GM12878 (cell line): ENCODE data around the gene C17orf113. TPM values are rescaled to one million over a fixed set of nuclear protein-coding genes. Genes with fewer than 3 reads are reported as not detected.

Source experiments
- ATF2 ChIP-seq: IDR thresholded peaks from 2 replicates; pipeline ENCODE4 v1.6.1; 2012; ENCODE audit warnings: low read length, inconsistent platforms
- CHD2 ChIP-seq: IDR thresholded peaks from 2 replicates; pipeline ENCODE4 v1.6.1; 2011; ENCODE audit warnings: low read depth, low read length, improper control_type of control experiment, borderline replicate concordance
- CREB1 ChIP-seq: IDR thresholded peaks from 2 replicates; pipeline ENCODE4 v1.6.1; 2012; ENCODE audit warnings: low read depth, mild to moderate bottlenecking, inconsistent platforms
- CTCF ChIP-seq, 3 experiments: IDR thresholded peaks in 2 of 3; conservative IDR thresholded peaks in 1 of 3; 2 replicates each; pipeline ENCODE4 v1.5.1; 2011; ENCODE audit warnings: low read depth in 3 of 3, low read length in 3 of 3, mild to moderate bottlenecking in 3 of 3, control low read depth in 2 of 3, moderate library complexity in 2 of 3, inconsistent platforms in 1 of 3, mixed read lengths in 1 of 3; ENCODE audit not compliant: control insufficient read depth in 2 of 3, insufficient read depth in 1 of 3; ENCODE audit errors: extremely low read depth in 1 of 3
- HDAC2 ChIP-seq: fragments of 200-600 bp; sonication (generic); IDR thresholded peaks from 2 replicates; pipeline ENCODE4 v1.6.1; 2017
- IRF3 ChIP-seq: fragments of 450-650 bp; IDR thresholded peaks from 2 replicates; pipeline ENCODE4 v1.6.1; 2014; ENCODE audit warnings: mild to moderate bottlenecking
- IRF4 ChIP-seq: IDR thresholded peaks from 2 replicates; pipeline ENCODE4 v1.6.1; 2011; ENCODE audit warnings: low read depth, low read length
- KAT2A ChIP-seq: conservative IDR thresholded peaks from 2 replicates; pipeline ENCODE4 v1.6.1; 2011; ENCODE audit warnings: low read depth, low read length; ENCODE audit not compliant: control insufficient read depth
- KLF5 ChIP-seq: fragments of 450-650 bp; IDR thresholded peaks from 2 replicates; pipeline ENCODE4 v1.6.1; 2014; ENCODE audit warnings: mild to moderate bottlenecking; ENCODE audit not compliant: partially characterized antibody
- LARP7 ChIP-seq: fragments of 450-650 bp; IDR thresholded peaks from 2 replicates; pipeline ENCODE4 v1.6.1; 2017; ENCODE audit warnings: mild to moderate bottlenecking
- MYC ChIP-seq: IDR thresholded peaks from 2 replicates; pipeline ENCODE4 v1.6.1; 2011; ENCODE audit warnings: mild to moderate bottlenecking, low read length, moderate library complexity, inconsistent platforms; ENCODE audit not compliant: insufficient read depth, insufficient replicate concordance, insufficient read length, severe bottlenecking
- RELA ChIP-seq: fragments of 450-650 bp; IDR thresholded peaks from 2 replicates; pipeline ENCODE4 v1.8.0; 2014; ENCODE audit warnings: borderline replicate concordance; ENCODE audit not compliant: partially characterized antibody
- SMC3 ChIP-seq: IDR thresholded peaks from 2 replicates; pipeline ENCODE4 v1.6.1; 2011; ENCODE audit warnings: low read length, improper control_type of control experiment, borderline replicate concordance
- STAT3 ChIP-seq: IDR thresholded peaks from 2 replicates; pipeline ENCODE4 v1.6.1; 2011; ENCODE audit warnings: low read depth, low read length, improper control_type of control experiment
- WRNIP1 ChIP-seq: IDR thresholded peaks from 2 replicates; pipeline ENCODE4 v1.6.1; 2011; ENCODE audit warnings: low read depth, low read length, improper control_type of control experiment, borderline replicate concordance
- YBX1 ChIP-seq: fragments of 450-650 bp; IDR thresholded peaks from 2 replicates; pipeline ENCODE4 v1.6.1; 2016; ENCODE audit warnings: antibody characterized with exemption
- polyA plus RNA-seq, 11 experiments: library from polyadenylated mRNA; depleted of rRNA in 4 of 11; unstranded in 6 of 11; stranded (reverse) in 5 of 11; fragments of >200 nt; fragmentation: Nextera tagmentation in 4 of 11; fragmentation: Illumina TruSeq in 1 of 11; extraction: Ambion mirVana in 4 of 11; extraction: Trizol in 1 of 11; gene quantifications; 1 replicate in 1 of 11; 2 replicates in 10 of 11; pipeline versions ENCODE4 v1.2.1 to v1.2.3, GENCODE V29; 2011 to 2016; ENCODE audit warnings: inconsistent platforms in 2 of 11, missing spikeins in 2 of 11, low read depth in 1 of 11
- total RNA-seq, 4 experiments: library from RNA; depleted of rRNA in 3 of 4; stranded (reverse); fragments of >200 nt in 3 of 4; fragmentation: Illumina TruSeq in 1 of 4; extraction: Trizol in 1 of 4; gene quantifications; 2 replicates each; pipeline versions ENCODE4 v1.2.1 to v1.2.3, GENCODE V29; 2013 to 2021
- TF ChIP-seq, protein P1 (sequence below): IDR thresholded peaks from 2 replicates; pipeline ENCODE4 v1.6.1; 2012; ENCODE audit warnings: low read depth, low read length, improper control_type of control experiment
- TF ChIP-seq, protein P2 (sequence below): IDR thresholded peaks from 2 replicates; pipeline ENCODE4 v1.6.1; 2012; ENCODE audit warnings: improper control_type of control experiment, low read depth, low read length; ENCODE audit not compliant: insufficient replicate concordance

C17orf113 gene
- total and polyA plus RNA-seq, 10 of the 15 experiments (the other 5 are each of a cell fraction or from before 2014, with no cell fraction given) = 0.03 to 0.17 (median 0.08) TPM; not detected in 3

DNA sequence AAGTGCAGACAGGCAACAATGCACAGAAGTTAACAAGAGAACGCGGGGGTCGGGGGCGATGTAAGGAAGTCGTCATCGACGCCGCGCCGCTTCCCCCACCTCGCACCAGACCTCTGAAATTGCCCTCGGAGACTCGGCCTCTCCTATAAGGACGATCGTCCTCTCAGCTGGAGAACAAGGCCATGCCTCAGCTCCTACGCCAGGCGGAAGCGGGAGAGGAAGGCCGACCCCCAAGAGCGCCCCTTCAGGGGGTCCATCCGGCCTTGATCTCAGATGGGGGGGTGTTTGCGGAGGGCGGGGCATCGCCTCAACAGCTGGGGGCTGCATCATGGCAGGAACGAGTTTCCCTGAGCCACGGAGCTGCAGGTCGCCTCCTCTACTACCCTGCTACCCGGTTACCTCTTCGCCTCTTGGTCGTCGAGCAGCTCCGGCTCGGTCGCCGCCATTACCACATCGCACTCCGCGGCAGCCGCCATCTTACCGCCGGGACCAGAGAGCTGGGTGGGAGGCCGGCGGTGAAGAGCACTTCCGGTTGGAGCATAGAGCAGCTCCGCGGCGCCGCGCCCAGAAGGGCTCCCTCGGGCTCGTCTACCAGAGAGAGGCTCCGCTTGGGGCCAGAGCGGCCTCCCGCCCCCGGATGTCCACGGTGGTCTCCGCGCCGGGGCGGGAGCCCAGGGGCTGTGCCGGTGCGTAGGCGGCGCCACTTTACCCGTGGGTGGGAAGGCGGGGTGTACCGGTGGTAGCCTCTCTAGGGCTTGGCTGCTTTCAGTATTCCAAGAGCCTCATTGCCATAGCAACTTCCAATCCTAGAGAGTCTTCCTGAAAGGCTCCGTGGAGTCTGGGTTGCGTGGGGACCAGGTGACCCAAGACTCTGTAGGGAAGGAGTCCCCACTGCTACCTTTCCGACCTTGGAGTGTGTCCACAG, 33.2 kb downstream of the C17orf113 start, which contains the start of gene DNAJC7 (continued):
- TF ChIP-seq, protein P1, sequence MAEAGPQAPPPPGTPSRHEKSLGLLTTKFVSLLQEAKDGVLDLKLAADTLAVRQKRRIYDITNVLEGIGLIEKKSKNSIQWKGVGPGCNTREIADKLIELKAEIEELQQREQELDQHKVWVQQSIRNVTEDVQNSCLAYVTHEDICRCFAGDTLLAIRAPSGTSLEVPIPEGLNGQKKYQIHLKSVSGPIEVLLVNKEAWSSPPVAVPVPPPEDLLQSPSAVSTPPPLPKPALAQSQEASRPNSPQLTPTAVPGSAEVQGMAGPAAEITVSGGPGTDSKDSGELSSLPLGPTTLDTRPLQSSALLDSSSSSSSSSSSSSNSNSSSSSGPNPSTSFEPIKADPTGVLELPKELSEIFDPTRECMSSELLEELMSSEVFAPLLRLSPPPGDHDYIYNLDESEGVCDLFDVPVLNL = 0 out of 2 replicates have a peak, but pooled peaks have one; percentile 15
- TF ChIP-seq IRF4 (0 out of 2 replicates have a peak, but pooled peaks have one; percentile 6), CREB1 (peak; percentile 57), RELA (peak; percentile 18), YBX1 (no peak), WRNIP1 (0 out of 2 replicates have a peak, but pooled peaks have one; percentile 6), STAT3 (no peak), CTCF (IDR thresholded peaks at IDR 0.05 in 2 of 3, conservative IDR thresholded peaks at IDR 0.05 in 1 of 3; ENCODE audit: control insufficient read depth in 2 of 3, extremely low read depth in 1 of 3, insufficient read depth in 1 of 3, low read depth in 3 of 3, low read length in 3 of 3) (peak in 1 of 3 experiments; percentile 5; a peak in 1 of 6 replicates), SMC3 (no peak), CHD2 (no peak), HDAC2 (no peak), KAT2A (no peak), KLF5 (peak; percentile 31), MYC (no peak), LARP7 (peak; percentile 43; the same call in 1 of the 2 replicates), ATF2 (no peak), IRF3 (no peak)
- TF ChIP-seq, protein P2, sequence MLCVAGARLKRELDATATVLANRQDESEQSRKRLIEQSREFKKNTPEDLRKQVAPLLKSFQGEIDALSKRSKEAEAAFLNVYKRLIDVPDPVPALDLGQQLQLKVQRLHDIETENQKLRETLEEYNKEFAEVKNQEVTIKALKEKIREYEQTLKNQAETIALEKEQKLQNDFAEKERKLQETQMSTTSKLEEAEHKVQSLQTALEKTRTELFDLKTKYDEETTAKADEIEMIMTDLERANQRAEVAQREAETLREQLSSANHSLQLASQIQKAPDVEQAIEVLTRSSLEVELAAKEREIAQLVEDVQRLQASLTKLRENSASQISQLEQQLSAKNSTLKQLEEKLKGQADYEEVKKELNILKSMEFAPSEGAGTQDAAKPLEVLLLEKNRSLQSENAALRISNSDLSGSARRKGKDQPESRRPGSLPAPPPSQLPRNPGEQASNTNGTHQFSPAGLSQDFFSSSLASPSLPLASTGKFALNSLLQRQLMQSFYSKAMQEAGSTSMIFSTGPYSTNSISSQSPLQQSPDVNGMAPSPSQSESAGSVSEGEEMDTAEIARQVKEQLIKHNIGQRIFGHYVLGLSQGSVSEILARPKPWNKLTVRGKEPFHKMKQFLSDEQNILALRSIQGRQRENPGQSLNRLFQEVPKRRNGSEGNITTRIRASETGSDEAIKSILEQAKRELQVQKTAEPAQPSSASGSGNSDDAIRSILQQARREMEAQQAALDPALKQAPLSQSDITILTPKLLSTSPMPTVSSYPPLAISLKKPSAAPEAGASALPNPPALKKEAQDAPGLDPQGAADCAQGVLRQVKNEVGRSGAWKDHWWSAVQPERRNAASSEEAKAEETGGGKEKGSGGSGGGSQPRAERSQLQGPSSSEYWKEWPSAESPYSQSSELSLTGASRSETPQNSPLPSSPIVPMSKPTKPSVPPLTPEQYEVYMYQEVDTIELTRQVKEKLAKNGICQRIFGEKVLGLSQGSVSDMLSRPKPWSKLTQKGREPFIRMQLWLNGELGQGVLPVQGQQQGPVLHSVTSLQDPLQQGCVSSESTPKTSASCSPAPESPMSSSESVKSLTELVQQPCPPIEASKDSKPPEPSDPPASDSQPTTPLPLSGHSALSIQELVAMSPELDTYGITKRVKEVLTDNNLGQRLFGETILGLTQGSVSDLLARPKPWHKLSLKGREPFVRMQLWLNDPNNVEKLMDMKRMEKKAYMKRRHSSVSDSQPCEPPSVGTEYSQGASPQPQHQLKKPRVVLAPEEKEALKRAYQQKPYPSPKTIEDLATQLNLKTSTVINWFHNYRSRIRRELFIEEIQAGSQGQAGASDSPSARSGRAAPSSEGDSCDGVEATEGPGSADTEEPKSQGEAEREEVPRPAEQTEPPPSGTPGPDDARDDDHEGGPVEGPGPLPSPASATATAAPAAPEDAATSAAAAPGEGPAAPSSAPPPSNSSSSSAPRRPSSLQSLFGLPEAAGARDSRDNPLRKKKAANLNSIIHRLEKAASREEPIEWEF = no peak
